Nephron progenitor cell (in vitro differentiated cells): Measurements from ENCODE around the gene NPAS3.

Experiments used
- DNase-seq: peaks from one replicate; pipeline ENCODE4 v3.0.0; 2021
- H3K27ac Mint-ChIP-seq: 2 replicates; pipeline ENCODE4 v1.8.0; 2021; ENCODE audit warnings: mild to moderate bottlenecking, moderate library complexity, mixed read lengths
- H3K27me3 Mint-ChIP-seq: 2 replicates; pipeline ENCODE4 v1.8.0; 2021; ENCODE audit warnings: mild to moderate bottlenecking, low read depth, mixed read lengths; ENCODE audit not compliant: poor library complexity
- H3K36me3 Mint-ChIP-seq: 2 replicates; pipeline ENCODE4 v1.8.0; 2021; ENCODE audit warnings: low read depth, mixed read lengths
- H3K4me1 Mint-ChIP-seq: 2 replicates; pipeline ENCODE4 v1.8.0; 2021; ENCODE audit warnings: mixed read lengths
- H3K4me3 Mint-ChIP-seq: 2 replicates; pipeline ENCODE4 v1.8.0; 2021; ENCODE audit warnings: mild to moderate bottlenecking, moderate library complexity, mixed read lengths
- H3K9me3 Mint-ChIP-seq: 2 replicates; pipeline ENCODE4 v1.8.0; 2021; ENCODE audit warnings: mild to moderate bottlenecking, moderate library complexity, mixed read lengths
- CTCF ChIP-seq: fragments of 200-600 bp; sonication (generic); IDR thresholded peaks from 2 replicates; pipeline ENCODE4 v1.5.0; 2021; ENCODE audit warnings: antibody characterized with exemption

Gene NPAS3

GRCh38 chr14:33777681-33778080, 839.0 kb downstream of the NPAS3 start:
- no peak overlapping the region for H3K4me3 Mint-ChIP-seq
- no peaks in the 10 kb centered on the region for H3K36me3 Mint-ChIP-seq
- DNase-seq, result no peak
- TF ChIP-seq CTCF, result no peak
- H3K27me3 Mint-ChIP-seq, result peaks cover 6% of the 10 kb centered on the region
- peaks cover 74% of the 10 kb centered on the region for H3K4me1 Mint-ChIP-seq
- no peaks in the 10 kb centered on the region for H3K9me3 Mint-ChIP-seq
- no peak overlapping the region for H3K27ac Mint-ChIP-seq

- Mint-ChIP-seq H3K27me3 (peaks cover 6% of the 10 kb centered on the region), H3K9me3 (no peaks in the 10 kb centered on the region), H3K36me3 (no peaks in the 10 kb centered on the region), H3K27ac (no peak overlapping the region), H3K4me3 (no peak overlapping the region), H3K4me1 (peaks cover 70% of the 10 kb centered on the region)
- no peak for TF ChIP-seq CTCF
- no peak for DNase-seq
Measured at GRCh38 chr14:33780035-33780434, 841.4 kb downstream of the NPAS3 start.

GRCh38 chr14:33781236-33781635, 842.6 kb downstream of the NPAS3 start:
- no peaks in the 10 kb centered on the region for H3K36me3 Mint-ChIP-seq
- no peaks in the 10 kb centered on the region for H3K9me3 Mint-ChIP-seq
- TF ChIP-seq CTCF, result no peak
- no peak overlapping the region for H3K27ac Mint-ChIP-seq
- H3K4me3 Mint-ChIP-seq, result no peak overlapping the region
- DNase-seq, result no peak
- peaks cover 69% of the 10 kb centered on the region for H3K4me1 Mint-ChIP-seq
- peaks cover 6% of the 10 kb centered on the region for H3K27me3 Mint-ChIP-seq

GRCh38 chr14:33782923-33783322, 844.2 kb downstream of the NPAS3 start:
- H3K27ac Mint-ChIP-seq, result no peak overlapping the region
- DNase-seq, result peak; percentile 20
- no peaks in the 10 kb centered on the region for H3K36me3 Mint-ChIP-seq
- H3K4me1 Mint-ChIP-seq, result peaks cover 71% of the 10 kb centered on the region
- no peaks in the 10 kb centered on the region for H3K9me3 Mint-ChIP-seq
- H3K4me3 Mint-ChIP-seq, result no peak overlapping the region
- H3K27me3 Mint-ChIP-seq, result peaks cover 3% of the 10 kb centered on the region
- no peak for TF ChIP-seq CTCF

GRCh38 chr14:33786091-33786825, 847.6 kb downstream of the NPAS3 start:
- H3K4me1 Mint-ChIP-seq, result peaks cover 64% of the 10 kb centered on the region
- H3K9me3 Mint-ChIP-seq, result peaks cover 3% of the 10 kb centered on the region
- H3K27me3 Mint-ChIP-seq, result peaks cover 5% of the 10 kb centered on the region
- H3K4me3 Mint-ChIP-seq, result no peak overlapping the region
- H3K27ac Mint-ChIP-seq, result peak overlapping the region; percentile 36
- no peak for DNase-seq
- peaks cover 4% of the 10 kb centered on the region for H3K36me3 Mint-ChIP-seq
- TF ChIP-seq CTCF, result no peak

GRCh38 chr14:33788161-33788560, 849.5 kb downstream of the NPAS3 start:
- Mint-ChIP-seq H3K27me3 (peaks cover 2% of the 10 kb centered on the region), H3K4me3 (no peak overlapping the region), H3K9me3 (peaks cover 3% of the 10 kb centered on the region), H3K36me3 (peaks cover 5% of the 10 kb centered on the region), H3K27ac (no peak overlapping the region), H3K4me1 (peaks cover 65% of the 10 kb centered on the region)
- DNase-seq, result no peak
- TF ChIP-seq CTCF, result no peak
